Esophagus muscularis mucosa (tissue), 4 donors: ENCODE data around the gene UGT2B11.
"Not testable (repeated sequence)": the region's sequence is repeated elsewhere in the genome, so short reads cannot be mapped to it uniquely, and the experiment has no call there.

Source experiments
- EP300 ChIP-seq: sonication (generic); formaldehyde crosslinking; IDR thresholded peaks from one replicate; pipeline ENCODE4 v1.6.1; 2017; ENCODE audit warnings: antibody characterized with exemption
- POLR2A ChIP-seq: fragments of 450-650 bp; IDR thresholded peaks from one replicate; pipeline ENCODE4 v1.6.1; 2017; ENCODE audit warnings: antibody characterized with exemption, moderate library complexity, mild to moderate bottlenecking, low read depth
- TF ChIP-seq, protein P1 (sequence below), 3 experiments: fragments of 200-600 bp in 2 of 3; fragments of 450-650 bp in 1 of 3; sonication (generic) in 2 of 3; IDR thresholded peaks; one replicate each; pipeline ENCODE4 v1.5.1; 2017 to 2019; ENCODE audit warnings: antibody characterized with exemption in 3 of 3, mild to moderate bottlenecking in 2 of 3, moderate library complexity in 1 of 3

DNA sequence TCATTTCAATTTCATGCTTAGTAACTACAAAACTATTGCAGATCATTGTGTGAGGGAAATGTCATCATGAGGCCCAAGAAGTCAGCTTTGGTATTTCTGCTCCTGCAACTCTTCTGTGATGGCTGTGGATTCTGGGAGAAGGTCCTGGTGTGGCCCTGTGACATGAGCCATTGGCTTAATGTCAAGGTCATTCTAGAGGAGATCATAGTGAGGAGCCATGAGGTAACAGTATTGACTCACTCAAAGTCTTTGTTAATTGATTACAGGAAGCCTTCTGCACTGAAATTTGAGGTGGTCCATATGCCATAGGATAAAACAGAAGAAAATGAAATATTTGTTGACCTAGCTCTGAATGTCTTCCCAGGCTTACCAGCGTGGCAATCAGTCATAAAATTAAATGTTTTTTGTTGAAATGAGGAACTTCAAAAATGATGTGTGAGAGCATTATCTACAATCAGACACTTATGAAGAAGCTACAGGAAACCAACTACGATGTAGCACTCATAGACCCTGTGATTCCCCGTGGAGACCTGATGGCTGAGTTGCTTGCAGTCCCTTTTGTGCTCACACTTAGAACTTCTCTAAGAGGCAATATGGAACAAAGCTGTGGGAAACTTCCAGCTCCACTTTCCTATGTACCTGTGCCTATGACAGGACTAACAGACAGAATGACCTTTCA is 28.2 kb upstream of the UGT2B11 start:
- TF ChIP-seq, protein P1, sequence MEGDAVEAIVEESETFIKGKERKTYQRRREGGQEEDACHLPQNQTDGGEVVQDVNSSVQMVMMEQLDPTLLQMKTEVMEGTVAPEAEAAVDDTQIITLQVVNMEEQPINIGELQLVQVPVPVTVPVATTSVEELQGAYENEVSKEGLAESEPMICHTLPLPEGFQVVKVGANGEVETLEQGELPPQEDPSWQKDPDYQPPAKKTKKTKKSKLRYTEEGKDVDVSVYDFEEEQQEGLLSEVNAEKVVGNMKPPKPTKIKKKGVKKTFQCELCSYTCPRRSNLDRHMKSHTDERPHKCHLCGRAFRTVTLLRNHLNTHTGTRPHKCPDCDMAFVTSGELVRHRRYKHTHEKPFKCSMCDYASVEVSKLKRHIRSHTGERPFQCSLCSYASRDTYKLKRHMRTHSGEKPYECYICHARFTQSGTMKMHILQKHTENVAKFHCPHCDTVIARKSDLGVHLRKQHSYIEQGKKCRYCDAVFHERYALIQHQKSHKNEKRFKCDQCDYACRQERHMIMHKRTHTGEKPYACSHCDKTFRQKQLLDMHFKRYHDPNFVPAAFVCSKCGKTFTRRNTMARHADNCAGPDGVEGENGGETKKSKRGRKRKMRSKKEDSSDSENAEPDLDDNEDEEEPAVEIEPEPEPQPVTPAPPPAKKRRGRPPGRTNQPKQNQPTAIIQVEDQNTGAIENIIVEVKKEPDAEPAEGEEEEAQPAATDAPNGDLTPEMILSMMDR (IDR thresholded peaks at IDR 0.05) = not testable (repeated sequence)
- TF ChIP-seq EP300, POLR2A: not testable (repeated sequence)
